HG02870 (cell line): ENCODE data around the gene RELN.
"Not testable (repeated sequence)": the region's sequence is repeated elsewhere in the genome, so short reads cannot be mapped to it uniquely, and the experiment has no call there.

Source experiments
- ATAC-seq: cut with Tn5 transposase; IDR thresholded peaks from one replicate; pipeline ENCODE4 v1.9.1; 2021; ENCODE audit warnings: mild to moderate bottlenecking, moderate library complexity; ENCODE audit not compliant: unreplicated experiment

The RELN gene

GRCh38 chr7:103855671-103856070 is 133.8 kb downstream of the RELN start:
- ATAC-seq = no peak

GRCh38 chr7:103854611-103855010 is 134.8 kb downstream of the RELN start:
- ATAC-seq = no peak

- no peak for ATAC-seq
Measured at GRCh38 chr7:103851357-103851756, 138.1 kb downstream of the RELN start.

- ATAC-seq = no peak
Measured at GRCh38 chr7:103843689-103844480, 145.6 kb downstream of the RELN start.

GRCh38 chr7:103833401-103833800 is 156.1 kb downstream of the RELN start:
- ATAC-seq = no peak

GRCh38 chr7:103832438-103832837 is 157.0 kb downstream of the RELN start:
- no peak for ATAC-seq

GRCh38 chr7:103824251-103824650 is 165.2 kb downstream of the RELN start:
- ATAC-seq = no peak

- no peak for ATAC-seq
Measured at GRCh38 chr7:103823084-103823483, 166.4 kb downstream of the RELN start.

- ATAC-seq = no peak
Measured at GRCh38 chr7:103821092-103821491, 168.4 kb downstream of the RELN start.

- ATAC-seq = not testable (repeated sequence)
Measured at GRCh38 chr7:103815972-103816371, 173.5 kb downstream of the RELN start.

- ATAC-seq = no peak
Measured at GRCh38 chr7:103813970-103814369, 175.5 kb downstream of the RELN start.

GRCh38 chr7:103811997-103812396 is 177.5 kb downstream of the RELN start:
- ATAC-seq = peak; percentile 89

GRCh38 chr7:103811290-103811689 is 178.2 kb downstream of the RELN start:
- no peak for ATAC-seq

- ATAC-seq = no peak
Measured at GRCh38 chr7:103810112-103810744, 179.2 kb downstream of the RELN start.

- ATAC-seq = no peak
Measured at GRCh38 chr7:103809229-103809994, 180.0 kb downstream of the RELN start.

GRCh38 chr7:103805346-103805745 is 184.1 kb downstream of the RELN start:
- ATAC-seq = no peak

- ATAC-seq = no peak
Measured at GRCh38 chr7:103803631-103804030, 185.8 kb downstream of the RELN start.

GRCh38 chr7:103799298-103799697 is 190.2 kb downstream of the RELN start:
- no peak for ATAC-seq

GRCh38 chr7:103797647-103798307 is 191.7 kb downstream of the RELN start:
- no peak for ATAC-seq

GRCh38 chr7:103796327-103796962 is 193.0 kb downstream of the RELN start:
- ATAC-seq = no peak

GRCh38 chr7:103795787-103796186 is 193.7 kb downstream of the RELN start:
- no peak for ATAC-seq
